Gastrocnemius medialis (tissue), 4 donors: ENCODE results near the gene VGLL3.

Experiments
- CTCF ChIP-seq, 5 experiments: fragments of 450-650 bp in 3 of 5; fragments of 200-600 bp in 2 of 5; sonication (generic) in 2 of 5; IDR thresholded peaks in 4 of 5; conservative IDR thresholded peaks in 1 of 5; 1 replicate in 4 of 5; 2 replicates in 1 of 5; pipeline ENCODE4 v1.5.1; 2016 to 2019; ENCODE audit warnings: antibody characterized with exemption in 5 of 5, mild to moderate bottlenecking in 3 of 5, moderate library complexity in 3 of 5
- POLR2A ChIP-seq, 2 donors: fragments of 450-650 bp; IDR thresholded peaks; one replicate each; pipeline ENCODE4 v1.6.1; 2017; ENCODE audit warnings: antibody characterized with exemption in 2 of 2, mild to moderate bottlenecking in 2 of 2, moderate library complexity in 2 of 2

GRCh38 chr3:86954226-86954625 lies 36.7 kb downstream of the VGLL3 start:
- no peak for TF ChIP-seq CTCF (IDR thresholded peaks at IDR 0.05 in 4 of 5, conservative IDR thresholded peaks at IDR 0.05 in 1 of 5)
- TF ChIP-seq POLR2A (IDR thresholded peaks at IDR 0.05): no peak
